H9 (cell line): ENCODE data around the gene TMEM270. TPM values are rescaled to one million over a fixed set of nuclear protein-coding genes. Genes with fewer than 3 reads are reported as not detected.

ENCODE experiments used
- DNase-seq: peaks from one replicate; pipeline ENCODE4 v3.0.0-alpha.2; 2017
- H2AFZ ChIP-seq: one replicate; pipeline ENCODE4 v1.6.1; 2013; ENCODE audit warnings: mild to moderate bottlenecking, low read length, control low read depth, moderate library complexity
- H2AK5ac ChIP-seq: 2 replicates; pipeline ENCODE4 v1.6.1; 2013; ENCODE audit warnings: low read length, control low read depth, mixed read lengths; ENCODE audit not compliant: insufficient read length
- H2BK120ac ChIP-seq: one replicate; pipeline ENCODE4 v1.6.1; 2013; ENCODE audit warnings: low read depth, mild to moderate bottlenecking, low read length, control low read depth, inconsistent platforms; ENCODE audit not compliant: poor library complexity, severe bottlenecking
- H2BK12ac ChIP-seq: 2 replicates; pipeline ENCODE4 v1.6.1; 2013; ENCODE audit warnings: low read length, control low read depth, mixed read lengths, low read depth; ENCODE audit not compliant: insufficient read length
- H2BK15ac ChIP-seq: 2 replicates; pipeline ENCODE4 v1.6.1; 2013; ENCODE audit warnings: low read depth, low read length, control low read depth
- H2BK20ac ChIP-seq: one replicate; pipeline ENCODE4 v1.6.1; 2013; ENCODE audit warnings: low read depth, mild to moderate bottlenecking, low read length, control low read depth, inconsistent platforms; ENCODE audit not compliant: poor library complexity, severe bottlenecking
- H2BK5ac ChIP-seq: 2 replicates; pipeline ENCODE4 v1.6.1; 2013; ENCODE audit warnings: low read length, control low read depth, mixed read lengths; ENCODE audit not compliant: insufficient read length
- H3K14ac ChIP-seq: 2 replicates; pipeline ENCODE4 v1.6.1; 2013; ENCODE audit warnings: low read length, control low read depth; ENCODE audit not compliant: insufficient read depth
- H3K18ac ChIP-seq: 2 replicates; pipeline ENCODE4 v1.6.1; 2013; ENCODE audit warnings: low read depth, mild to moderate bottlenecking, mixed read lengths, low read length, control low read depth; ENCODE audit not compliant: insufficient read length
- H3K23ac ChIP-seq: 2 replicates; pipeline ENCODE4 v1.6.1; 2013; ENCODE audit warnings: low read length, control low read depth, mixed read lengths, low read depth; ENCODE audit not compliant: insufficient read length
- H3K23me2 ChIP-seq: 2 replicates; pipeline ENCODE4 v1.6.1; 2013; ENCODE audit warnings: low read depth, mild to moderate bottlenecking, mixed read lengths, low read length, control low read depth; ENCODE audit not compliant: insufficient read length, poor library complexity, severe bottlenecking
- H3K27ac ChIP-seq: 2 replicates; pipeline ENCODE4 v1.5.1; 2013; ENCODE audit warnings: low read length, control low read depth, mixed read lengths, low read depth; ENCODE audit not compliant: insufficient read length
- H3K27me3 ChIP-seq: 2 replicates; pipeline ENCODE4 v1.6.1; 2013; ENCODE audit warnings: low read length, control low read depth, inconsistent platforms; ENCODE audit not compliant: insufficient read depth
- H3K4ac ChIP-seq: 2 replicates; pipeline ENCODE4 v1.6.1; 2013; ENCODE audit warnings: low read depth, mild to moderate bottlenecking, control low read depth, inconsistent platforms, low read length, moderate library complexity
- H3K4me1 ChIP-seq: 2 replicates; pipeline ENCODE4 v1.6.1; 2013; ENCODE audit warnings: low read length, control low read depth, inconsistent platforms; ENCODE audit not compliant: insufficient read depth
- H3K4me2 ChIP-seq: 2 replicates; pipeline ENCODE4 v1.6.1; 2013; ENCODE audit warnings: low read length, control low read depth, mixed read lengths; ENCODE audit not compliant: insufficient read length, insufficient read depth
- H3K56ac ChIP-seq: 2 replicates; pipeline ENCODE4 v1.6.1; 2013; ENCODE audit warnings: low read depth, mild to moderate bottlenecking, mixed read lengths, low read length, control low read depth; ENCODE audit not compliant: insufficient read length
- H3K79me1 ChIP-seq: 2 replicates; pipeline ENCODE4 v1.6.1; 2013; ENCODE audit warnings: low read depth, mild to moderate bottlenecking, moderate library complexity, low read length, control low read depth, inconsistent platforms; ENCODE audit not compliant: insufficient read depth, poor library complexity, severe bottlenecking
- H3K79me2 ChIP-seq: 2 replicates; pipeline ENCODE4 v1.6.1; 2013; ENCODE audit warnings: low read length, control low read depth, inconsistent platforms; ENCODE audit not compliant: insufficient read depth
- H3K9ac ChIP-seq: 2 replicates; pipeline ENCODE4 v1.6.1; 2013; ENCODE audit warnings: low read length, control low read depth, mixed read lengths; ENCODE audit not compliant: insufficient read length; ENCODE audit errors: extremely low read depth
- H3K9me3 ChIP-seq: one replicate; pipeline ENCODE4 v1.6.1; 2013; ENCODE audit warnings: low read depth, low read length, inconsistent platforms; ENCODE audit not compliant: control insufficient read depth
- H3T11ph ChIP-seq: one replicate; pipeline ENCODE4 v1.6.1; 2013; ENCODE audit warnings: mild to moderate bottlenecking, low read length, control low read depth, inconsistent platforms
- H4K20me1 ChIP-seq: one replicate; pipeline ENCODE4 v1.6.1; 2013; ENCODE audit not compliant: control insufficient read depth, insufficient read length, insufficient read depth
- H4K5ac ChIP-seq: 2 replicates; pipeline ENCODE4 v1.6.1; 2013; ENCODE audit warnings: low read depth, mild to moderate bottlenecking, mixed read lengths, low read length, control low read depth; ENCODE audit not compliant: insufficient read length
- H4K8ac ChIP-seq: replicated peaks from 2 replicates; pipeline ENCODE4 v1.6.1; 2013; ENCODE audit warnings: low read length, control low read depth, mixed read lengths, low read depth; ENCODE audit not compliant: insufficient read length
- H4K91ac ChIP-seq: 2 replicates; pipeline ENCODE4 v1.6.1; 2013; ENCODE audit warnings: low read depth, mild to moderate bottlenecking, moderate library complexity, mixed read lengths, low read length, control low read depth; ENCODE audit not compliant: insufficient read length
- H3K27ac Mint-ChIP-seq, 3 experiments: 2 replicates in 2 of 3; 3 replicates in 1 of 3; pipeline ENCODE4 v1.8.0; 2020 to 2021; ENCODE audit warnings: mixed read lengths in 3 of 3, mild to moderate bottlenecking in 1 of 3, moderate library complexity in 1 of 3
- H3K27me3 Mint-ChIP-seq: 2 replicates; pipeline ENCODE4 v1.8.0; 2021; ENCODE audit warnings: low read depth, mild to moderate bottlenecking, moderate library complexity, mixed read lengths
- H3K36me3 Mint-ChIP-seq, 3 experiments: 2 replicates in 2 of 3; 3 replicates in 1 of 3; pipeline ENCODE4 v1.8.0; 2020 to 2021; ENCODE audit warnings: low read depth in 3 of 3, mixed read lengths in 3 of 3; ENCODE audit not compliant: insufficient read depth in 1 of 3
- H3K4me1 Mint-ChIP-seq, 2 experiments: 2 replicates each; pipeline ENCODE4 v1.8.0; 2020; ENCODE audit warnings: mixed read lengths in 2 of 2
- H3K4me3 Mint-ChIP-seq, 2 experiments: 2 replicates in 1 of 2; 3 replicates in 1 of 2; pipeline ENCODE4 v1.8.0; 2020 to 2021; ENCODE audit warnings: mild to moderate bottlenecking in 2 of 2, mixed read lengths in 2 of 2, moderate library complexity in 1 of 2
- H3K9me3 Mint-ChIP-seq, 2 experiments: 2 replicates in 1 of 2; 3 replicates in 1 of 2; pipeline ENCODE4 v1.8.0; 2020; ENCODE audit warnings: mild to moderate bottlenecking in 2 of 2, mixed read lengths in 2 of 2, moderate library complexity in 1 of 2
- WGBS: extraction: QIAGEN DNeasy Blood & Tissue Kit; methylation state at CpG from one replicate; pipeline ENCODE4 v1.1.7; 2013; ENCODE audit warnings: missing lambda C conversion rate, low lambda C conversion rate, mixed read lengths; ENCODE audit not compliant: insufficient read length; ENCODE audit errors: extremely low coverage; 5-methylcytosine and 5-hydroxymethylcytosine counted together
- long read RNA-seq: library from polyadenylated mRNA; unstranded; transcript quantifications from one replicate; pipeline ENCODE4 v2.0.0, GENCODE V29; 2020
- total RNA-seq: library from RNA; stranded (reverse); gene quantifications from 2 replicates; pipeline ENCODE4 v1.2.1, GENCODE V29; 2021
- TF ChIP-seq, protein P1 (sequence below): fragments of 200-600 bp; sonication (generic); conservative IDR thresholded peaks from 3 replicates; pipeline ENCODE4 v1.8.0; 2021; ENCODE audit warnings: antibody characterized with exemption, mild to moderate bottlenecking

The TMEM270 gene
- total RNA-seq, result not detected in 2 replicates
- long read RNA-seq, result 0 reads

- no peak within 1 kb of the TSS for H2BK5ac ChIP-seq
- no peaks in the 10 kb centered on the region for H3K79me2 ChIP-seq
- Mint-ChIP-seq H3K9me3 (peaks cover 0 to 4% of the 10 kb centered on the region in 2 experiments; a peak in 2 of 5 replicates), H3K27ac (no peak within 1 kb of the TSS), H3K27me3 (peaks cover 32% of the 10 kb centered on the region), H3K4me3 (no peak within 1 kb of the TSS), H3K36me3 (no peaks in the 10 kb centered on the region; a peak in 2 of 7 replicates), H3K4me1 (no peaks in the 10 kb centered on the region)
- no peak within 1 kb of the TSS for H3K27ac ChIP-seq
- H3K18ac ChIP-seq, result no peak within 1 kb of the TSS
- no peak within 1 kb of the TSS for H3K9ac ChIP-seq
- H3K56ac ChIP-seq, result no peak within 1 kb of the TSS
- H3K9me3 ChIP-seq, result no peaks in the 10 kb centered on the region
- no peaks in the 10 kb centered on the region for H3K4me1 ChIP-seq
- no peaks in the 10 kb centered on the region for H3K79me1 ChIP-seq
- H3K27me3 ChIP-seq, result no peaks in the 10 kb centered on the region
- DNase-seq, result no peak
- H2BK15ac ChIP-seq, result no peak within 1 kb of the TSS
- no peak within 1 kb of the TSS for H4K8ac ChIP-seq
- no peaks in the 10 kb centered on the region for H4K20me1 ChIP-seq
- no peak within 1 kb of the TSS for H3K23ac ChIP-seq
- H3K4ac ChIP-seq, result no peak within 1 kb of the TSS
- H2AFZ ChIP-seq, result no peak within 1 kb of the TSS
- no peak within 1 kb of the TSS for H4K91ac ChIP-seq
- no peak within 1 kb of the TSS for H2BK20ac ChIP-seq
- H3T11ph ChIP-seq, result no peak within 1 kb of the TSS
- no peak within 1 kb of the TSS for H3K4me2 ChIP-seq
- H3K14ac ChIP-seq, result no peak within 1 kb of the TSS
- TF ChIP-seq, protein P1, sequence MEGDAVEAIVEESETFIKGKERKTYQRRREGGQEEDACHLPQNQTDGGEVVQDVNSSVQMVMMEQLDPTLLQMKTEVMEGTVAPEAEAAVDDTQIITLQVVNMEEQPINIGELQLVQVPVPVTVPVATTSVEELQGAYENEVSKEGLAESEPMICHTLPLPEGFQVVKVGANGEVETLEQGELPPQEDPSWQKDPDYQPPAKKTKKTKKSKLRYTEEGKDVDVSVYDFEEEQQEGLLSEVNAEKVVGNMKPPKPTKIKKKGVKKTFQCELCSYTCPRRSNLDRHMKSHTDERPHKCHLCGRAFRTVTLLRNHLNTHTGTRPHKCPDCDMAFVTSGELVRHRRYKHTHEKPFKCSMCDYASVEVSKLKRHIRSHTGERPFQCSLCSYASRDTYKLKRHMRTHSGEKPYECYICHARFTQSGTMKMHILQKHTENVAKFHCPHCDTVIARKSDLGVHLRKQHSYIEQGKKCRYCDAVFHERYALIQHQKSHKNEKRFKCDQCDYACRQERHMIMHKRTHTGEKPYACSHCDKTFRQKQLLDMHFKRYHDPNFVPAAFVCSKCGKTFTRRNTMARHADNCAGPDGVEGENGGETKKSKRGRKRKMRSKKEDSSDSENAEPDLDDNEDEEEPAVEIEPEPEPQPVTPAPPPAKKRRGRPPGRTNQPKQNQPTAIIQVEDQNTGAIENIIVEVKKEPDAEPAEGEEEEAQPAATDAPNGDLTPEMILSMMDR, result no peak
- no peak within 1 kb of the TSS for H2AK5ac ChIP-seq
- no peak within 1 kb of the TSS for H2BK120ac ChIP-seq
- H4K5ac ChIP-seq, result no peak within 1 kb of the TSS
- no peaks in the 10 kb centered on the region for H3K23me2 ChIP-seq
- H2BK12ac ChIP-seq, result no peak within 1 kb of the TSS
- no CpG with 5 or more reads among the region's 11 CpGs for WGBS
Measured at GRCh38 chr7:73860859-73861258, at the start of gene TMEM270. TSS of gene TMEM270 (plus strand) at chr7:73861159. CDS start at chr7:73861195, 36 bp downstream.
